Measurements from ENCODE around the gene PCDHGA5. TPM values are rescaled to one million over a fixed set of nuclear protein-coding genes. Genes with fewer than 3 reads are reported as not detected.
A peak's percentile ranks its signal among the peaks of the same experiment; 100 is the strongest.
"Not testable (repeated sequence)": the region's sequence is repeated elsewhere in the genome, so short reads cannot be mapped to it uniquely, and the experiment has no call there.

The PCDHGA5 gene
- 1 to 10 TPM; 5.4 to 9.4 (median 8.8) TPM for total RNA-seq

- DNase-seq (ENCODE audit: low spot score in 2 of 2), result no peak
- H3K36me3 ChIP-seq, result no peaks in the 10 kb centered on the region
- H3K27me3 ChIP-seq, result no peaks in the 10 kb centered on the region
- H3K9me3 ChIP-seq, result peaks cover 86 to 98% of the 10 kb centered on the region in 2 donors
- peak within 1 kb of the TSS in 2 of 3 donors; percentile 31 to 51 for H3K4me3 ChIP-seq
- no peaks in the 10 kb centered on the region for H3K4me1 ChIP-seq
- H3K27ac ChIP-seq, result no peak within 1 kb of the TSS
- TF ChIP-seq CTCF (IDR thresholded peaks at IDR 0.05) (peak in 1 of 3 donors; percentile 8), POLR2A (IDR thresholded peaks at IDR 0.05) (no peak)
- intact Hi-C loops (cut with DNase I; ENCODE audit: low total_unique reads), result no loop called here
Measured at GRCh38 chr5:141363952-141364660, at the start of gene PCDHGA5. TSS of gene PCDHGA5 (plus strand) at chr5:141364162. CDS start at chr5:141364331, 169 bp downstream.

GRCh38 chr5:141316963-141317362 lies 47.0 kb upstream of the PCDHGA5 start:
- H3K27ac ChIP-seq; DNase-seq (ENCODE audit: low spot score in 2 of 2); H3K27me3 ChIP-seq; H3K36me3 ChIP-seq; H3K4me1 ChIP-seq; H3K4me3 ChIP-seq; intact Hi-C loops (cut with DNase I; ENCODE audit: low total_unique reads): not testable (repeated sequence)
- H3K9me3 ChIP-seq, result peaks cover 78 to 92% of the 10 kb centered on the region in 2 donors

- H3K27ac ChIP-seq, result no peak overlapping the region
- peak overlapping the region in 1 of 3 donors; percentile 80 for H3K4me3 ChIP-seq
- H3K36me3 ChIP-seq, result peaks cover 4% of the 10 kb centered on the region
- intact Hi-C loops (cut with DNase I; ENCODE audit: low total_unique reads), result no loop called here
- no peaks in the 10 kb centered on the region for H3K27me3 ChIP-seq
- H3K4me1 ChIP-seq, result no peaks in the 10 kb centered on the region
- no peak for DNase-seq (ENCODE audit: low spot score in 2 of 2)
- H3K9me3 ChIP-seq, result peaks cover 62 to 80% of the 10 kb centered on the region in 2 donors
- no peak for TF ChIP-seq POLR2A (IDR thresholded peaks at IDR 0.05)
- TF ChIP-seq POLR2AphosphoS5 (IDR thresholded peaks at IDR 0.05), result no peak
- TF ChIP-seq CTCF (IDR thresholded peaks at IDR 0.05), result no peak
Measured at GRCh38 chr5:141319202-141319601, 44.8 kb upstream of the PCDHGA5 start.

- no peak for DNase-seq (ENCODE audit: low spot score in 2 of 2)
- Histone ChIP-seq H3K27me3 (no peaks in the 10 kb centered on the region), H3K4me3 (peak overlapping the region; percentile 75 to 80 (median 75)), H3K4me1 (no peaks in the 10 kb centered on the region), H3K36me3 (peaks cover 4% of the 10 kb centered on the region), H3K9me3 (peaks cover 58 to 81% of the 10 kb centered on the region in 2 donors), H3K27ac (peak overlapping the region in 1 of 2 donors; percentile 98)
- intact Hi-C loops (cut with DNase I; ENCODE audit: low total_unique reads), result no loop called here
- no peak for TF ChIP-seq POLR2A (IDR thresholded peaks at IDR 0.05)
- TF ChIP-seq CTCF (IDR thresholded peaks at IDR 0.05), result no peak
- TF ChIP-seq POLR2AphosphoS5 (IDR thresholded peaks at IDR 0.05), result no peak
Measured at GRCh38 chr5:141319699-141320098, 44.3 kb upstream of the PCDHGA5 start.

GRCh38 chr5:141320225-141321169 lies 43.5 kb upstream of the PCDHGA5 start, which contains the start of gene TAF7:
TSS of gene TAF7 (minus strand) at chr5:141320784. CDS start at chr5:141320044, 740 bp downstream.
- H3K27ac ChIP-seq, result peak within 1 kb of the TSS; percentile 98
- peak; percentile 82 to 90 for DNase-seq (ENCODE audit: low spot score in 2 of 2)
- H3K36me3 ChIP-seq, result peaks cover 4% of the 10 kb centered on the region
- H3K9me3 ChIP-seq, result peaks cover 50 to 81% of the 10 kb centered on the region in 2 donors
- peak within 1 kb of the TSS; percentile 75 to 80 (median 75) for H3K4me3 ChIP-seq
- no peaks in the 10 kb centered on the region for H3K27me3 ChIP-seq
- H3K4me1 ChIP-seq, result no peaks in the 10 kb centered on the region
- TF ChIP-seq POLR2AphosphoS5 (IDR thresholded peaks at IDR 0.05), result peak; percentile 93 to 99 (median 97)
- peak; percentile 91 for TF ChIP-seq POLR2A (IDR thresholded peaks at IDR 0.05)
- TF ChIP-seq CTCF (IDR thresholded peaks at IDR 0.05), result peak; percentile 65 to 77 (median 72)
- intact Hi-C loops (cut with DNase I; ENCODE audit: low total_unique reads), result no loop called here
